ENCODE data around the gene PBOV1.

PBOV1 gene

DNA sequence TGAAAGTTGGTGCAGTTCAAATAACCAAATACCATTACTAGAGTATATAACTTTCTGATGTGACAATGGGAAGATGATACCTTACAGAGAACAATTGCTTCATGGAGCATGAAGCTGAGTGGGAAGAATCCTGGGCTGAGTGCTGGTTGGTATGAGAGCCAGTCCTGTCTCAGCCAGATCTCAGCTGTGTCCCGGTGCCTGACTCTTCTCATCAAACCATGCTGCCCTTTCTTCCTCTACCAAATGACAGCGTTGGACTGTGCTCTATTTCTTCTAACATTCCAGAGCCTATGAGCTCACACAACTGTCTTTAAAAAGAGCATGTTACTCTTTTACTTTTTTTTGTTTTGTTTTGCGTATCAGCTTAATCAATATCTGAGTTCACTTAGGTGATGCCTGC lies 27.5 kb upstream of the PBOV1 start:
- no peaks in the 10 kb centered on the region for H3K4me1 ChIP-seq (ENCODE audit: control insufficient read depth in 1 of 2, insufficient read depth in 1 of 2, low read depth in 1 of 2, low read length in 1 of 2)
- no peaks in the 10 kb centered on the region for H3K9me3 ChIP-seq
- no peaks in the 10 kb centered on the region for H3K27me3 ChIP-seq
- H3K4me3 ChIP-seq (ENCODE audit: low read depth in 1 of 2, low read length in 1 of 2): no peak overlapping the region
- TF ChIP-seq, protein P1, sequence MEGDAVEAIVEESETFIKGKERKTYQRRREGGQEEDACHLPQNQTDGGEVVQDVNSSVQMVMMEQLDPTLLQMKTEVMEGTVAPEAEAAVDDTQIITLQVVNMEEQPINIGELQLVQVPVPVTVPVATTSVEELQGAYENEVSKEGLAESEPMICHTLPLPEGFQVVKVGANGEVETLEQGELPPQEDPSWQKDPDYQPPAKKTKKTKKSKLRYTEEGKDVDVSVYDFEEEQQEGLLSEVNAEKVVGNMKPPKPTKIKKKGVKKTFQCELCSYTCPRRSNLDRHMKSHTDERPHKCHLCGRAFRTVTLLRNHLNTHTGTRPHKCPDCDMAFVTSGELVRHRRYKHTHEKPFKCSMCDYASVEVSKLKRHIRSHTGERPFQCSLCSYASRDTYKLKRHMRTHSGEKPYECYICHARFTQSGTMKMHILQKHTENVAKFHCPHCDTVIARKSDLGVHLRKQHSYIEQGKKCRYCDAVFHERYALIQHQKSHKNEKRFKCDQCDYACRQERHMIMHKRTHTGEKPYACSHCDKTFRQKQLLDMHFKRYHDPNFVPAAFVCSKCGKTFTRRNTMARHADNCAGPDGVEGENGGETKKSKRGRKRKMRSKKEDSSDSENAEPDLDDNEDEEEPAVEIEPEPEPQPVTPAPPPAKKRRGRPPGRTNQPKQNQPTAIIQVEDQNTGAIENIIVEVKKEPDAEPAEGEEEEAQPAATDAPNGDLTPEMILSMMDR (IDR thresholded peaks at IDR 0.05): no peak
- H3K36me3 ChIP-seq: no peaks in the 10 kb centered on the region
- H3K27ac ChIP-seq: no peak overlapping the region

DNA sequence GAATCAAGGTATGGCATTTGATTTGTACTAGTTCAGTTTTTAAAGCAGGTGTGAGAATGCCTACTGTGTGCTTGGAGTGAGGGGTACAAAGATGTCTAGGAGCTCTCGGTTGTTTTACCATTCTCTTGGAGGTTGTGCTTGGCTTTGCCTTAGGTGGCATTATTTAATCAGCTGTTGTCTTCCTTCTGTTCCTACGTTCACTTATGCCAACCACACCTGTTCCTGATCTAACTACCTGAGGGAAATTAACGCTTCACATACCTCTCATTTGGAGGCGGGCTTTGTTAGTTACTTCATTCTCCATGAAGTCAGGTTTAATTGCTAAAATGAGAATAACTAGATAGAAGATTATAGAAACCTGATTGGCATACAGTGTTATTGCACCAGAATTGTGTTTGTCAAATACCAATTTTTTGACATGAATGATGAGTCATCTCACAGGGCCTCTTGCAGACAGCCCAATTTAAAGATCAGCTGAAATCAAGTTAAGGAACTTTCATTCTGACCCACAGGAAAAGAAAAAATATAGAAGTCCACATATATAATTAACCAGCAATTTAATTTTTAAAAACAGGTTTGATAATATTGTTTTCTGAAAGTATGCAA lies 24.8 kb upstream of the PBOV1 start:
- Histone ChIP-seq H3K4me1 (ENCODE audit: control insufficient read depth in 1 of 2, insufficient read depth in 1 of 2, low read depth in 1 of 2, low read length in 1 of 2) (no peaks in the 10 kb centered on the region), H3K4me3 (ENCODE audit: low read depth in 1 of 2, low read length in 1 of 2) (no peak overlapping the region), H3K27me3 (no peaks in the 10 kb centered on the region), H3K9me3 (no peaks in the 10 kb centered on the region), H3K27ac (no peak overlapping the region), H3K36me3 (no peaks in the 10 kb centered on the region)
- TF ChIP-seq, protein P1 (IDR thresholded peaks at IDR 0.05): no peak

GRCh38 chr6:138241934-138242333 lies 23.6 kb upstream of the PBOV1 start:
- Histone ChIP-seq H3K36me3 (no peaks in the 10 kb centered on the region), H3K4me3 (ENCODE audit: low read depth in 1 of 2, low read length in 1 of 2) (no peak overlapping the region), H3K27ac (no peak overlapping the region), H3K4me1 (ENCODE audit: control insufficient read depth in 1 of 2, insufficient read depth in 1 of 2, low read depth in 1 of 2, low read length in 1 of 2) (no peaks in the 10 kb centered on the region), H3K9me3 (no peaks in the 10 kb centered on the region), H3K27me3 (no peaks in the 10 kb centered on the region)
- TF ChIP-seq, protein P1 (IDR thresholded peaks at IDR 0.05): no peak

DNA sequence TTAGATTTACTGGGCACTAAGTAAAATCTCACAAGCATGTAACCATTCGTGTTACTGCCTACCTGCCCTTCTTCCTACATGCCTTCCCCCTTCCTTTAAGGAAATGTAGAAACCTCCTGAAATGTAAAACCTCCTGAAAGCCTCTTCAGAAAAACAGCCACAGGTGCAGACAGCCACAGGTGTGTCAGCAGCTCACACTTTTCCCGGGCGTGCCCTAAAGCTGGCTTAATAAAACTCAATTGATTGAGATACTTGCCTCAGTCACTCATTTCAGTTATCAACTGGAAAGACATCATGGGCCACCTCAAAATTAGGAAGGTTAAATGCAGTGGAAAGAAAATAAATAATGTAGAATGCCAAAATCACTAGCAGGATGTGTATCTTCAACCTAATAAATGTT lies 23.1 kb upstream of the PBOV1 start:
- TF ChIP-seq, protein P1 (IDR thresholded peaks at IDR 0.05): no peak
- Histone ChIP-seq H3K4me1 (ENCODE audit: control insufficient read depth in 1 of 2, insufficient read depth in 1 of 2, low read depth in 1 of 2, low read length in 1 of 2) (no peaks in the 10 kb centered on the region), H3K36me3 (no peaks in the 10 kb centered on the region)

GRCh38 chr6:138240476-138241245 lies 22.4 kb upstream of the PBOV1 start:
- H3K4me3 ChIP-seq (ENCODE audit: low read depth in 1 of 2, low read length in 1 of 2): no peak overlapping the region
- no peaks in the 10 kb centered on the region for H3K27me3 ChIP-seq
- no peak overlapping the region for H3K27ac ChIP-seq
- no peaks in the 10 kb centered on the region for H3K4me1 ChIP-seq (ENCODE audit: control insufficient read depth in 1 of 2, insufficient read depth in 1 of 2, low read depth in 1 of 2, low read length in 1 of 2)
- TF ChIP-seq, protein P1 (IDR thresholded peaks at IDR 0.05): no peak
- no peaks in the 10 kb centered on the region for H3K36me3 ChIP-seq
- H3K9me3 ChIP-seq: no peaks in the 10 kb centered on the region

More for the DNA sequence above, 23.1 kb upstream of the PBOV1 start:
- Histone ChIP-seq H3K9me3 (no peaks in the 10 kb centered on the region), H3K4me3 (ENCODE audit: low read depth in 1 of 2, low read length in 1 of 2) (no peak overlapping the region), H3K27me3 (no peaks in the 10 kb centered on the region), H3K27ac (no peak overlapping the region)

Measured in neutrophil (primary cell).